SKM-1 (cell line): ENCODE data around the gene FUT2.
A peak's percentile ranks its signal among the peaks of the same experiment; 100 is the strongest.
"Not testable (repeated sequence)": the region's sequence is repeated elsewhere in the genome, so short reads cannot be mapped to it uniquely, and the experiment has no call there.

Source experiments
- DNase-seq: peaks from one replicate; lab custom pipeline; 2025; ENCODE audit not compliant: unreplicated experiment; lab: John Stamatoyannopoulos, UW

The FUT2 gene

GRCh38 chr19:48698046-48698445, 2.3 kb downstream of the FUT2 start:
- DNase-seq, result peak; percentile 7

GRCh38 chr19:48702701-48703100, 6.9 kb downstream of the FUT2 start:
- DNase-seq, result no peak

- DNase-seq, result no peak
Measured at GRCh38 chr19:48703316-48703715, 7.5 kb downstream of the FUT2 start.

- DNase-seq, result no peak
Measured at GRCh38 chr19:48705431-48705830, 9.7 kb downstream of the FUT2 start.

GRCh38 chr19:48708471-48708870, 12.7 kb downstream of the FUT2 start:
- DNase-seq, result no peak

- DNase-seq, result no peak
Measured at GRCh38 chr19:48711106-48711662, 15.4 kb downstream of the FUT2 start.

GRCh38 chr19:48713041-48713863, 17.5 kb downstream of the FUT2 start:
- DNase-seq, result no peak

- peak; percentile 94 for DNase-seq
Measured at GRCh38 chr19:48713864-48714755, 18.3 kb downstream of the FUT2 start.

- DNase-seq, result no peak
Measured at GRCh38 chr19:48714759-48715675, 19.2 kb downstream of the FUT2 start.

GRCh38 chr19:48715681-48716171, 20.0 kb downstream of the FUT2 start:
- no peak for DNase-seq

GRCh38 chr19:48716562-48717291, 21.0 kb downstream of the FUT2 start:
- DNase-seq, result no peak

- DNase-seq, result not testable (repeated sequence)
Measured at GRCh38 chr19:48718106-48718505, 22.3 kb downstream of the FUT2 start.

- DNase-seq, result no peak
Measured at GRCh38 chr19:48718711-48719231, 23.0 kb downstream of the FUT2 start.

- DNase-seq, result no peak
Measured at GRCh38 chr19:48719263-48720171, 23.7 kb downstream of the FUT2 start, which contains the start of gene MAMSTR. Gene MAMSTR (minus strand): TSS chr19:48719725. CDS start chr19:48719031, 694 bp downstream.

GRCh38 chr19:48720251-48720612, 24.5 kb downstream of the FUT2 start:
- DNase-seq, result no peak

GRCh38 chr19:48720613-48721296, 25.0 kb downstream of the FUT2 start:
- peak; percentile 68 for DNase-seq

GRCh38 chr19:48722196-48722708, 26.5 kb downstream of the FUT2 start:
- no peak for DNase-seq
